Measurements from ENCODE around the gene CYP27B1.
"Not testable (repeated sequence)": the region's sequence is repeated elsewhere in the genome, so short reads cannot be mapped to it uniquely, and the experiment has no call there.

CYP27B1 gene

DNA sequence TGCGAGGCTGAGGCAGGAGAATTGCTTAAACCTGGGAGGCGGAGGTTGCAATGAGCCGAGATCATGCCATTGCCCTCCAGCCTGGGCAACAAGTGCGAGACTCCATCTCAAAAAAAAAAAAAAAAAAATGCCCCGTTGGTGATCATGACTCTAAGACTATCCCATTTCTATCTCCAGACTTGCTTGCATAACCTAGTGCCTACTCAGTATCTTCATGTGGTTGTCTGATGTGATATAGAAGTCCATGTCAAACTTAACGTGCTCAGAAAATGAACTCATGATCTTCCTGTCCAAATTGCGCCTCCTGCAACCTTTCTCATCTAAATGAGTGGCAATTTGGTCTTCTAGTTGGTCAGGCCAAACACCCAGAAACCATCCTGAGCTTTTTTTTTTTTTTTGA, 11.0 kb upstream of the CYP27B1 start:
- H3K4me3 ChIP-seq (ENCODE audit: low read length) = no peak overlapping the region
- TF ChIP-seq, protein P1, sequence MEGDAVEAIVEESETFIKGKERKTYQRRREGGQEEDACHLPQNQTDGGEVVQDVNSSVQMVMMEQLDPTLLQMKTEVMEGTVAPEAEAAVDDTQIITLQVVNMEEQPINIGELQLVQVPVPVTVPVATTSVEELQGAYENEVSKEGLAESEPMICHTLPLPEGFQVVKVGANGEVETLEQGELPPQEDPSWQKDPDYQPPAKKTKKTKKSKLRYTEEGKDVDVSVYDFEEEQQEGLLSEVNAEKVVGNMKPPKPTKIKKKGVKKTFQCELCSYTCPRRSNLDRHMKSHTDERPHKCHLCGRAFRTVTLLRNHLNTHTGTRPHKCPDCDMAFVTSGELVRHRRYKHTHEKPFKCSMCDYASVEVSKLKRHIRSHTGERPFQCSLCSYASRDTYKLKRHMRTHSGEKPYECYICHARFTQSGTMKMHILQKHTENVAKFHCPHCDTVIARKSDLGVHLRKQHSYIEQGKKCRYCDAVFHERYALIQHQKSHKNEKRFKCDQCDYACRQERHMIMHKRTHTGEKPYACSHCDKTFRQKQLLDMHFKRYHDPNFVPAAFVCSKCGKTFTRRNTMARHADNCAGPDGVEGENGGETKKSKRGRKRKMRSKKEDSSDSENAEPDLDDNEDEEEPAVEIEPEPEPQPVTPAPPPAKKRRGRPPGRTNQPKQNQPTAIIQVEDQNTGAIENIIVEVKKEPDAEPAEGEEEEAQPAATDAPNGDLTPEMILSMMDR (conservative IDR thresholded peaks at IDR 0.05; ENCODE audit: low read length) = no peak
- DNase-seq (ENCODE audit: low read depth) = no peak

- H3K4me3 ChIP-seq (ENCODE audit: low read length) = no peak overlapping the region
- TF ChIP-seq, protein P1 (conservative IDR thresholded peaks at IDR 0.05; ENCODE audit: low read length) = no peak
- no peak for DNase-seq (ENCODE audit: low read depth)
Observed at GRCh38 chr12:57777367-57777766, 10.5 kb upstream of the CYP27B1 start.

- no peak for DNase-seq (ENCODE audit: low read depth)
- no peak overlapping the region for H3K4me3 ChIP-seq (ENCODE audit: low read length)
- TF ChIP-seq, protein P1 (conservative IDR thresholded peaks at IDR 0.05; ENCODE audit: low read length) = no peak
Observed at GRCh38 chr12:57776247-57776587, 9.3 kb upstream of the CYP27B1 start.

- no peak for DNase-seq (ENCODE audit: low read depth)
- TF ChIP-seq, protein P1 (conservative IDR thresholded peaks at IDR 0.05; ENCODE audit: low read length) = peak; percentile 3; the same call in 1 of the 2 replicates
- H3K4me3 ChIP-seq (ENCODE audit: low read length) = no peak overlapping the region
Observed at GRCh38 chr12:57775563-57776246, 8.8 kb upstream of the CYP27B1 start.

GRCh38 chr12:57775044-57775443, 8.2 kb upstream of the CYP27B1 start:
- TF ChIP-seq, protein P1 (conservative IDR thresholded peaks at IDR 0.05; ENCODE audit: low read length) = no peak
- no peak for DNase-seq (ENCODE audit: low read depth)
- no peak overlapping the region for H3K4me3 ChIP-seq (ENCODE audit: low read length)

DNA sequence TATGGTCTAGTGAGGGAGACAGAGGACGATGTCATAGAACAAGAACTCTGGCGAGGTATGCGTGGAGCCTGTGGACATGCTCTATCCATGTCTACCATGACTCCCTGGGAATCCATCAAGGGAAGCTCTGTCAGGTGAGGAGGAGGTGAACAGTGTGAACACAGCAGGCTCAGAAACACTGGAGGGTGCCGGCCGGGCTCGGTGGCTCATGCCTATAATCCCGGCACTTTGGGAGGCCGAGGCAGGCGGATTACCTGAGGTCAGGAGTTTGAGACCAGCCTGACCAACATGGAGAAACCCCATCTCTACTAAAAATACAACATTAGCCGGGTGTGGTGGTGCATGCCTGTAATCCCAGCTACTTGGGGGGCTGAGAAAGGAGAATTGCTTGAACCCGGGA, 7.8 kb upstream of the CYP27B1 start:
- DNase-seq (ENCODE audit: low read depth); H3K4me3 ChIP-seq (ENCODE audit: low read length): not testable (repeated sequence)

DNA sequence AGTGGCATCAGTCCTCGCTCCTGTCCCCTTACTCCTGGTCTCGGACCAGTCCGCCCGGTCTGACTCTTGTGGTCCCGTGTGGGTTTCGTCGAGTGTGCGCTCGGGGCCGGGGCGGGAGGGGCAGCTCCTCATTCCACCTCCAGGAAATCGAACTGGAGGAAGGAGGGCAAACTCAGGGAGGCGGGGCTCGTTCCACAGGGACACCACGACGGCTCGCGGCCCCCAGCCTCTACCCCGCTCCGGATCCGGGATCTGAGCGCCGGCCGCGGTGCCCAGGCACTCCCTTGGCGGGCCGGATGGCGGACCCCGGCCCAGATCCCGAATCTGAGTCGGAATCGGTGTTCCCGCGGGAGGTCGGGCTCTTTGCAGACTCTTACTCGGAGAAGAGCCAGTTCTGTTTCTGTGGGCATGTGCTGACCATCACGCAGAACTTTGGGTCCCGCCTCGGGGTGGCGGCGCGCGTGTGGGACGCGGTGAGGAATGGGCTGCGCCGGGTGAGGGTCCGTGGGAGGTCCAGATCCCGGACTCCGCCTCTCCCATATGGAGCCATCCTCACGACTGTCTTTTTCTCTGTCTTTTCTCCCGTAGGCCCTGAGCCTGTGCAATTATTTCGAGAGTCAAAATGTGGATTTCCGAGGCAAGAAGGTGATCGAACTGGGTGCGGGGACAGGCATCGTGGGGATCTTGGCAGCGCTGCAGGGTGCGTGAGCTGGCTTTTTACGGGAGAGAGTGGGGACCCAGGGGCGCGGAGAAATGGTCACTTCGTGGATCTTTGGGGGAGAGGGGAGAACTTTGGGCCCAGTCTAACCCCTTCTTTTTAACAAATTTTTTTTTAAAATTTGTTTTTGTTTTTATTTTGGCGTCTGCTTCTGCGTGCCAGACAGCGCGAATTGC, 5.8 kb upstream of the CYP27B1 start, which contains the start of gene EEF1AKMT3:
TSS of gene EEF1AKMT3 (plus strand) at position 186 of the 894 bp plus-strand sequence. CDS start at position 297, 111 bp downstream.
- TF ChIP-seq, protein P1 (conservative IDR thresholded peaks at IDR 0.05; ENCODE audit: low read length) = no peak
- peak; percentile 41 for DNase-seq (ENCODE audit: low read depth)
- peak within 1 kb of the TSS; percentile 99 for H3K4me3 ChIP-seq (ENCODE audit: low read length)

Measured in AG10803 (cell line).